GM23248 (cell line): ENCODE results near the gene SRC.

ENCODE experiments used
- EZH2 ChIP-seq: fragments of 200-600 bp; sonication (generic); IDR thresholded peaks from 2 replicates; pipeline ENCODE4 v1.6.1; 2018; ENCODE audit warnings: antibody characterized with exemption, mild to moderate bottlenecking; ENCODE audit not compliant: insufficient read depth, poor library complexity, severe bottlenecking
- EZH2phosphoT487 ChIP-seq: fragments of 200-600 bp; sonication (generic); IDR thresholded peaks from 2 replicates; pipeline ENCODE4 v1.6.1; 2018; ENCODE audit warnings: antibody characterized with exemption, moderate library complexity, mild to moderate bottlenecking, low read depth; ENCODE audit not compliant: insufficient read depth

GRCh38 chr20:37439223-37439933 is 93.4 kb downstream of the SRC start:
- TF ChIP-seq EZH2 (no peak), EZH2phosphoT487 (no peak)
